Large intestine (tissue), 3 donors: Measurements from ENCODE around the gene GSG1L. TPM values are rescaled to one million over a fixed set of nuclear protein-coding genes. Genes with fewer than 3 reads are reported as not detected.
"Not testable (repeated sequence)": the region's sequence is repeated elsewhere in the genome, so short reads cannot be mapped to it uniquely, and the experiment has no call there.

Experiments used
- DNase-seq, 2 donors: peaks; one replicate each; pipeline versions ENCODE4 v3.0.0 to v3.0.0-alpha.2; 2013
- H3K27ac ChIP-seq: one replicate; pipeline ENCODE4 v1.5.1; 2013; ENCODE audit warnings: low read length
- H3K27me3 ChIP-seq: 2 replicates; pipeline ENCODE4 v1.6.1; 2013; ENCODE audit warnings: low read length; ENCODE audit not compliant: control insufficient read depth, insufficient read depth
- H3K36me3 ChIP-seq: 2 replicates; pipeline ENCODE4 v1.6.1; 2013; ENCODE audit warnings: low read length; ENCODE audit not compliant: control insufficient read depth, insufficient read depth
- H3K4me1 ChIP-seq: one replicate; pipeline ENCODE4 v1.6.1; 2013; ENCODE audit warnings: low read length; ENCODE audit not compliant: control insufficient read depth, insufficient read depth
- H3K4me3 ChIP-seq: one replicate; pipeline ENCODE4 v1.5.1; 2013; ENCODE audit warnings: low read length
- H3K9me3 ChIP-seq: one replicate; pipeline ENCODE4 v1.6.1; 2013; ENCODE audit warnings: mild to moderate bottlenecking, low read depth, low read length, moderate library complexity; ENCODE audit not compliant: control insufficient read depth
- WGBS: methylation state at CpG from one replicate; pipeline ENCODE4 v1.1.5; 2013; ENCODE audit warnings: low lambda C conversion rate; ENCODE audit not compliant: insufficient coverage; 5-methylcytosine and 5-hydroxymethylcytosine counted together
- polyA plus RNA-seq: library from polyadenylated mRNA; unstranded; fragments of 120-200 nt; gene quantifications from one replicate; pipeline ENCODE4 v1.2.1, GENCODE V29; 2013

GSG1L gene
- polyA plus RNA-seq, 1 donor: 1.2 TPM

- no peak for DNase-seq
- H3K9me3 ChIP-seq: no peaks in the 10 kb centered on the region
Observed at GRCh38 chr16:27950206-27950887, 113.2 kb downstream of the GSG1L start.

GRCh38 chr16:27947696-27948095, 115.8 kb downstream of the GSG1L start:
- Histone ChIP-seq H3K9me3 (no peaks in the 10 kb centered on the region), H3K27me3 (peaks cover 7% of the 10 kb centered on the region), H3K27ac (no peak overlapping the region), H3K4me1 (no peaks in the 10 kb centered on the region), H3K36me3 (no peaks in the 10 kb centered on the region), H3K4me3 (no peak overlapping the region)
- 80% methylated on average over 2 of the region's 7 CpGs for WGBS
- DNase-seq: no peak

More at GRCh38 chr16:27950206-27950887, 113.2 kb downstream of the GSG1L start:
- WGBS: no CpG with 5 or more reads among the region's 7 CpGs
- Histone ChIP-seq H3K27ac (no peak overlapping the region), H3K4me3 (no peak overlapping the region), H3K4me1 (no peaks in the 10 kb centered on the region), H3K36me3 (no peaks in the 10 kb centered on the region), H3K27me3 (peaks cover 5% of the 10 kb centered on the region)

GRCh38 chr16:27945233-27945973, 118.1 kb downstream of the GSG1L start:
- Histone ChIP-seq H3K27me3 (peaks cover 7% of the 10 kb centered on the region), H3K27ac (no peak overlapping the region), H3K9me3 (no peaks in the 10 kb centered on the region), H3K36me3 (no peaks in the 10 kb centered on the region), H3K4me3 (no peak overlapping the region), H3K4me1 (no peaks in the 10 kb centered on the region)
- no CpG with 5 or more reads among the region's 15 CpGs for WGBS
- DNase-seq: no peak

GRCh38 chr16:27943766-27944165, 119.7 kb downstream of the GSG1L start:
- H3K27me3 ChIP-seq: peaks cover 7% of the 10 kb centered on the region
- H3K4me3 ChIP-seq: no peak overlapping the region
- DNase-seq: no peak
- no peaks in the 10 kb centered on the region for H3K9me3 ChIP-seq
- no peaks in the 10 kb centered on the region for H3K36me3 ChIP-seq
- no peaks in the 10 kb centered on the region for H3K4me1 ChIP-seq
- WGBS: no CpG with 5 or more reads among the region's 2 CpGs
- no peak overlapping the region for H3K27ac ChIP-seq

- not testable (repeated sequence) for H3K36me3 ChIP-seq, H3K27me3 ChIP-seq, DNase-seq, H3K4me1 ChIP-seq, H3K9me3 ChIP-seq, H3K27ac ChIP-seq, H3K4me3 ChIP-seq
- no CpG with 5 or more reads among the region's 5 CpGs for WGBS
Observed at GRCh38 chr16:27942071-27942470, 121.4 kb downstream of the GSG1L start.

GRCh38 chr16:27935076-27935475, 128.4 kb downstream of the GSG1L start:
- no peak overlapping the region for H3K4me3 ChIP-seq
- no peaks in the 10 kb centered on the region for H3K27me3 ChIP-seq
- no peaks in the 10 kb centered on the region for H3K36me3 ChIP-seq
- DNase-seq: no peak
- no CpG with 5 or more reads among the region's 7 CpGs for WGBS
- H3K4me1 ChIP-seq: no peaks in the 10 kb centered on the region
- H3K27ac ChIP-seq: no peak overlapping the region
- H3K9me3 ChIP-seq: no peaks in the 10 kb centered on the region

- no peaks in the 10 kb centered on the region for H3K27me3 ChIP-seq
- DNase-seq: no peak
- H3K27ac ChIP-seq: no peak overlapping the region
- H3K4me3 ChIP-seq: no peak overlapping the region
- no peaks in the 10 kb centered on the region for H3K9me3 ChIP-seq
- H3K36me3 ChIP-seq: no peaks in the 10 kb centered on the region
- no peaks in the 10 kb centered on the region for H3K4me1 ChIP-seq
- no CpG with 5 or more reads among the region's 3 CpGs for WGBS
Observed at GRCh38 chr16:27932542-27933135, 130.9 kb downstream of the GSG1L start.

- Histone ChIP-seq H3K9me3 (no peaks in the 10 kb centered on the region), H3K27ac (no peak overlapping the region), H3K4me3 (no peak overlapping the region), H3K27me3 (no peaks in the 10 kb centered on the region), H3K36me3 (no peaks in the 10 kb centered on the region), H3K4me1 (no peaks in the 10 kb centered on the region)
- no CpG with 5 or more reads among the region's 3 CpGs for WGBS
- DNase-seq: no peak
Observed at GRCh38 chr16:27929818-27930217, 133.7 kb downstream of the GSG1L start.

GRCh38 chr16:27928542-27928941, 135.0 kb downstream of the GSG1L start:
- WGBS: 60% methylated on average over 1 of the region's 6 CpGs
- no peaks in the 10 kb centered on the region for H3K9me3 ChIP-seq
- H3K4me1 ChIP-seq: no peaks in the 10 kb centered on the region
- no peaks in the 10 kb centered on the region for H3K27me3 ChIP-seq
- DNase-seq: no peak
- no peaks in the 10 kb centered on the region for H3K36me3 ChIP-seq
- H3K4me3 ChIP-seq: no peak overlapping the region
- no peak overlapping the region for H3K27ac ChIP-seq

GRCh38 chr16:27927266-27927901, 136.1 kb downstream of the GSG1L start:
- Histone ChIP-seq H3K27ac (no peak overlapping the region), H3K36me3 (no peaks in the 10 kb centered on the region), H3K9me3 (no peaks in the 10 kb centered on the region), H3K4me3 (no peak overlapping the region), H3K27me3 (no peaks in the 10 kb centered on the region), H3K4me1 (no peaks in the 10 kb centered on the region)
- no peak for DNase-seq
- WGBS: no CpG with 5 or more reads among the region's 13 CpGs
